ENCODE measurements around the gene DDN. TPM values are rescaled to one million over a fixed set of nuclear protein-coding genes. Genes with fewer than 3 reads are reported as not detected.

Gene DDN
- total and polyA plus RNA-seq, 2 donors (not counting 1 experiment from before 2014, with no cell fraction given), result 0.10 to 0.75 TPM

DNA sequence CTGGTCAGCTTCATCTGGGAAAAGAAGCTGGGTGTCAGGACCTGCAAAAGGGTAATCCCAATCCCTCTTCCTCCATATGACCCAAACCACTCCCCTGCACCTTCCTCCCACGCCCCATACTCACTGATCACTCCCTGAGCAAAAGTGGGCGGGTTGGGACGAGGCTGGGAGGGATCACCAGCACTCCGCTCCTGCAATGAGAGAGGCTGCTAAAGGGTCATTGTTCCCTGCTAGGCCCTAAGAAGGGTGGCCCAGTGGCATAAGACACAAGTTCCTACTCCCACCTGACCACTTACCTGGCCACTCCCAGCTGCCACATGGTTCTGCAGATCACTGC lies 35.1 kb upstream of the DDN start:
- Histone ChIP-seq H2AFZ (ENCODE audit: insufficient read depth, low read depth, low read length, poor library complexity, severe bottlenecking) (no peak overlapping the region), H3K36me3 (replicated peaks in 1 of 2; ENCODE audit: control extremely low read depth in 1 of 2, control insufficient read depth in 1 of 2, extremely low read depth in 1 of 2, insufficient read depth in 2 of 2, low read length in 1 of 2) (peaks cover 0 to 63% of the 10 kb centered on the region in 2 experiments), H3K9ac (ENCODE audit: low read length) (no peak overlapping the region), H3K79me2 (ENCODE audit: control insufficient read depth, insufficient read depth, low read length) (peaks cover 13% of the 10 kb centered on the region), H3K4me2 (replicated peaks; ENCODE audit: low read depth, low read length, poor library complexity, severe bottlenecking) (no peak overlapping the region), H4K20me1 (ENCODE audit: control insufficient read depth, insufficient read depth, low read length, poor library complexity, severe bottlenecking) (peaks cover 20% of the 10 kb centered on the region), H3K27ac (ENCODE audit: low read length in 2 of 2) (no peak overlapping the region), H3K4me1 (ENCODE audit: control insufficient read depth in 2 of 2, insufficient read depth in 2 of 2, low read length in 2 of 2) (no peaks in the 10 kb centered on the region), H3K9me3 (ENCODE audit: control extremely low read depth in 1 of 3, control insufficient read depth in 2 of 3, insufficient read depth in 1 of 3, low read length in 2 of 3) (no peaks in the 10 kb centered on the region), H3K27me3 (replicated peaks in 1 of 4; ENCODE audit: control extremely low read depth in 1 of 4, control insufficient read depth in 3 of 4, insufficient read depth in 4 of 4, low read length in 3 of 4) (no peaks in the 10 kb centered on the region), H3K4me3 (ENCODE audit: control extremely low read depth in 1 of 5, extremely low read depth in 1 of 5, insufficient read depth in 1 of 5, low read depth in 2 of 5, low read length in 4 of 5) (no peak overlapping the region)
- CTCF ChIA-PET, result interaction anchor here (0.9 to 1.5 kb wide), 2 partner anchors 9 to 46 kb away, joined by 3 to 4 read pairs; no protein-coding TSS in a partner anchor
- 96% methylated on average over 4 of the region's 4 CpGs for WGBS (ENCODE audit: insufficient coverage)
- DNase-seq (no peak), ATAC-seq (ENCODE audit: low read depth) (no peak)
- no peaks in the 10 kb centered on the region for H3K9me3 Mint-ChIP-seq (ENCODE audit: insufficient read depth)
- intact Hi-C loops (cut with micrococcal nuclease), result no loop called here
- no peak overlapping the region for H3K4me3 Mint-ChIP-seq
- H3K27me3 Mint-ChIP-seq, result no peaks in the 10 kb centered on the region
- no peaks in the 10 kb centered on the region for H3K4me1 Mint-ChIP-seq
- POLR2A ChIA-PET, result no interaction called here
- no peak overlapping the region for H3K27ac Mint-ChIP-seq
- TF ChIP-seq, protein P1, sequence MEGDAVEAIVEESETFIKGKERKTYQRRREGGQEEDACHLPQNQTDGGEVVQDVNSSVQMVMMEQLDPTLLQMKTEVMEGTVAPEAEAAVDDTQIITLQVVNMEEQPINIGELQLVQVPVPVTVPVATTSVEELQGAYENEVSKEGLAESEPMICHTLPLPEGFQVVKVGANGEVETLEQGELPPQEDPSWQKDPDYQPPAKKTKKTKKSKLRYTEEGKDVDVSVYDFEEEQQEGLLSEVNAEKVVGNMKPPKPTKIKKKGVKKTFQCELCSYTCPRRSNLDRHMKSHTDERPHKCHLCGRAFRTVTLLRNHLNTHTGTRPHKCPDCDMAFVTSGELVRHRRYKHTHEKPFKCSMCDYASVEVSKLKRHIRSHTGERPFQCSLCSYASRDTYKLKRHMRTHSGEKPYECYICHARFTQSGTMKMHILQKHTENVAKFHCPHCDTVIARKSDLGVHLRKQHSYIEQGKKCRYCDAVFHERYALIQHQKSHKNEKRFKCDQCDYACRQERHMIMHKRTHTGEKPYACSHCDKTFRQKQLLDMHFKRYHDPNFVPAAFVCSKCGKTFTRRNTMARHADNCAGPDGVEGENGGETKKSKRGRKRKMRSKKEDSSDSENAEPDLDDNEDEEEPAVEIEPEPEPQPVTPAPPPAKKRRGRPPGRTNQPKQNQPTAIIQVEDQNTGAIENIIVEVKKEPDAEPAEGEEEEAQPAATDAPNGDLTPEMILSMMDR (IDR thresholded peaks at IDR 0.05), result no peak
- no peak for TF ChIP-seq EZH2 (IDR thresholded peaks at IDR 0.05; ENCODE audit: borderline replicate concordance, insufficient read depth, low read depth, low read length, poor library complexity, severe bottlenecking)

DNA sequence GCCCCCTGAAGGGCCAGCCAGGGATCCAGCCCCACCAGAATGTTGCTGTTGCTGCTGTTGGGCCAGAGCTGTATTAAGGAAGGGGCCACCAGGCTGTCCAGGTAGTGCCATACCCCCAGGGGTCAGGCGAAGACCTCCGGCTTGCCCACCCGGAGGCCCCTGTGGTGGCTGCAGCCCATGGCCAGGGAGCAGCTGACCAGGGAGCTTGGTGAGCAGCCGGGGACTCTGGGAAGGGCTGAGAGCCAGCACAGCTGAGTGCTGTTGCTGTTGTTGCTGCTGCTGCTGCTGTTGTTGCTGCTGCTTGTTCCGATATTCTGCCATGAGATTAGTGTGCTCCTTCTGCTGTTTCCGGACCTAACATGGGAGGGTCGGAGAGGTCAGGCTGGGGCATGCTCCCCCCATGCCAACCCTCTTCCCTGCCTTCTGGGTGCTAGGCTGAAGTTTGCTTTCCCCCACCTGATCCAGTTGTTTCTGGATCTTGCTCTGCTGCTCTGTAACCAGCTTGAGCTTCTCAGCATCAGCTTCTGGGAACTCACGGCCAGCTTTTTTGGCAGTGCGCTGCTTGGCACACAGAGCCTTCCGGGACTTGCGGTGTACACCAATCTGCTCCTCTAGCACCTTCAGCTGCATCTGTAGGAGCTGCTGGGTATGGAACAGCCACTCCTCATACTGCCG lies 34.6 kb upstream of the DDN start:
- no peak overlapping the region for H2AFZ ChIP-seq (ENCODE audit: insufficient read depth, low read depth, low read length, poor library complexity, severe bottlenecking)
- H3K4me3 ChIP-seq (ENCODE audit: control extremely low read depth in 1 of 5, extremely low read depth in 1 of 5, insufficient read depth in 1 of 5, low read depth in 2 of 5, low read length in 4 of 5), result no peak overlapping the region
- no peak overlapping the region for H3K27ac Mint-ChIP-seq
- no peak overlapping the region for H3K27ac ChIP-seq (ENCODE audit: low read length in 2 of 2)
- H3K27me3 ChIP-seq (replicated peaks in 1 of 4; ENCODE audit: control extremely low read depth in 1 of 4, control insufficient read depth in 3 of 4, insufficient read depth in 4 of 4, low read length in 3 of 4), result no peaks in the 10 kb centered on the region
- H3K9ac ChIP-seq (ENCODE audit: low read length), result no peak overlapping the region
- intact Hi-C loops (cut with micrococcal nuclease), result no loop called here
- ChIA-PET POLR2A (no interaction called here), CTCF (interaction anchor here (0.9 to 2.9 kb wide), 4 partner anchors 10 to 46 kb away, joined by 3 to 9 read pairs (median 4); no protein-coding TSS in a partner anchor)
- TF ChIP-seq EZH2 (IDR thresholded peaks at IDR 0.05; ENCODE audit: borderline replicate concordance, insufficient read depth, low read depth, low read length, poor library complexity, severe bottlenecking), result no peak
- TF ChIP-seq, protein P1 (IDR thresholded peaks at IDR 0.05), result no peak
- H3K27me3 Mint-ChIP-seq, result no peaks in the 10 kb centered on the region
- no peak overlapping the region for H3K4me2 ChIP-seq (replicated peaks; ENCODE audit: low read depth, low read length, poor library complexity, severe bottlenecking)
- H3K4me3 Mint-ChIP-seq, result no peak overlapping the region
- ATAC-seq (ENCODE audit: low read depth), result no peak
- H3K79me2 ChIP-seq (ENCODE audit: control insufficient read depth, insufficient read depth, low read length), result peaks cover 16% of the 10 kb centered on the region
- H4K20me1 ChIP-seq (ENCODE audit: control insufficient read depth, insufficient read depth, low read length, poor library complexity, severe bottlenecking), result peaks cover 20% of the 10 kb centered on the region
- peaks cover 0 to 63% of the 10 kb centered on the region in 2 experiments for H3K36me3 ChIP-seq (replicated peaks in 1 of 2; ENCODE audit: control extremely low read depth in 1 of 2, control insufficient read depth in 1 of 2, extremely low read depth in 1 of 2, insufficient read depth in 2 of 2, low read length in 1 of 2)
- no peaks in the 10 kb centered on the region for H3K9me3 ChIP-seq (ENCODE audit: control extremely low read depth in 1 of 3, control insufficient read depth in 2 of 3, insufficient read depth in 1 of 3, low read length in 2 of 3)
- no peaks in the 10 kb centered on the region for H3K4me1 ChIP-seq (ENCODE audit: control insufficient read depth in 2 of 2, insufficient read depth in 2 of 2, low read length in 2 of 2)
- no peak for DNase-seq
- no peaks in the 10 kb centered on the region for H3K9me3 Mint-ChIP-seq (ENCODE audit: insufficient read depth)
- WGBS (ENCODE audit: insufficient coverage), result 95% methylated on average over 12 of the region's 12 CpGs
- no peaks in the 10 kb centered on the region for H3K4me1 Mint-ChIP-seq

Data from B cell (primary cell).